Keratinocyte (primary cell): Measurements from ENCODE around the gene INPP5A. TPM values are rescaled to one million over a fixed set of nuclear protein-coding genes. Genes with fewer than 3 reads are reported as not detected.

Experiments used
- DNase-seq: peaks from one replicate; pipeline ENCODE4 v3.0.0-alpha.2; 2011; ENCODE audit warnings: low read depth, missing footprints, low spot score
- FAIRE-seq: peaks from 2 replicates; lab custom pipeline; 2011; peaks lifted over from hg19 to GRCh38; lab: Jason Lieb, UNC
- H2AFZ ChIP-seq: 2 replicates; pipeline ENCODE4 v1.6.0; 2012; ENCODE audit warnings: low read length, control low read depth, inconsistent platforms; ENCODE audit not compliant: control insufficient read depth
- H3K27ac ChIP-seq: 2 replicates; pipeline ENCODE4 v1.5.1; 2011; ENCODE audit warnings: low read length; ENCODE audit not compliant: control insufficient read depth, insufficient read depth
- H3K27me3 ChIP-seq: 3 replicates; pipeline ENCODE4 v1.6.0; 2011; ENCODE audit warnings: low read length; ENCODE audit not compliant: control insufficient read depth, insufficient read depth; ENCODE audit errors: extremely low read depth
- H3K36me3 ChIP-seq, 2 experiments: 2 replicates in 1 of 2; 3 replicates in 1 of 2; pipeline ENCODE4 v1.5.1; 2011; ENCODE audit warnings: low read length in 2 of 2, mild to moderate bottlenecking in 1 of 2; ENCODE audit not compliant: control insufficient read depth in 2 of 2, insufficient read depth in 2 of 2; ENCODE audit errors: extremely low read depth in 1 of 2
- H3K4me1 ChIP-seq: 3 replicates; pipeline ENCODE4 v1.5.1; 2011; ENCODE audit warnings: low read length; ENCODE audit not compliant: control insufficient read depth, insufficient read depth; ENCODE audit errors: extremely low read depth
- H3K4me2 ChIP-seq: 3 replicates; pipeline ENCODE4 v1.6.0; 2011; ENCODE audit warnings: low read depth, low read length; ENCODE audit not compliant: control insufficient read depth, insufficient read depth; ENCODE audit errors: extremely low read depth
- H3K4me3 ChIP-seq, 3 experiments: fragments of 200-600 bp in 1 of 3; sonication (generic) in 1 of 3; 2 replicates in 2 of 3; 3 replicates in 1 of 3; pipeline ENCODE4 v1.5.1; 2011 to 2016; ENCODE audit warnings: low read length in 3 of 3, mild to moderate bottlenecking in 3 of 3, control low read depth in 2 of 3, inconsistent platforms in 1 of 3, low read depth in 1 of 3, mixed read lengths in 1 of 3, mixed run types in 1 of 3, moderate library complexity in 1 of 3; ENCODE audit not compliant: control insufficient read depth in 2 of 3, insufficient read depth in 2 of 3; ENCODE audit errors: extremely low read depth in 1 of 3
- H3K79me2 ChIP-seq: 2 replicates; pipeline ENCODE4 v1.6.0; 2012; ENCODE audit warnings: low read length; ENCODE audit not compliant: control insufficient read depth, insufficient read depth
- H3K9ac ChIP-seq: 3 replicates; pipeline ENCODE4 v1.6.0; 2011; ENCODE audit warnings: low read length; ENCODE audit not compliant: control insufficient read depth, insufficient read depth; ENCODE audit errors: extremely low read depth
- H3K9me1 ChIP-seq: 3 replicates; pipeline ENCODE4 v1.6.0; 2011; ENCODE audit warnings: low read length; ENCODE audit not compliant: control insufficient read depth, insufficient read depth; ENCODE audit errors: extremely low read depth
- H3K9me3 ChIP-seq: 2 replicates; pipeline ENCODE4 v1.5.1; 2012; ENCODE audit warnings: low read depth, low read length; ENCODE audit not compliant: control insufficient read depth
- H4K20me1 ChIP-seq: 3 replicates; pipeline ENCODE4 v1.6.0; 2011; ENCODE audit warnings: low read length; ENCODE audit not compliant: control insufficient read depth, insufficient read depth; ENCODE audit errors: extremely low read depth
- EZH2 ChIP-seq: IDR thresholded peaks from one replicate; pipeline ENCODE4 v1.6.1; 2012; ENCODE audit warnings: inconsistent platforms, mild to moderate bottlenecking, low read length, moderate library complexity
- dilution Hi-C: fragments of 300-500 bp; cut with MboI; formaldehyde crosslinking; loops from one replicate; pipeline ENCODE4 v1.7.0; 2020; ENCODE audit warnings: low sequenced_read_pairs; ENCODE audit not compliant: extremely low pct_ligation_motif_present
- polyA plus RNA-seq, 5 experiments: library from polyadenylated mRNA; depleted of rRNA in 3 of 5; stranded (reverse) in 3 of 5; stranded (forward) in 1 of 5; unstranded in 1 of 5; fragments of >200 nt; gene quantifications; 1 replicate in 1 of 5; 2 replicates in 3 of 5; 3 replicates in 1 of 5; pipeline versions ENCODE4 v1.2.1 to v1.2.3, GENCODE V29; 2011 to 2012; ENCODE audit warnings: missing spikeins in 2 of 5, low read depth in 1 of 5, low replicate concordance in 1 of 5
- TF ChIP-seq, protein P1 (sequence below), 3 experiments: IDR thresholded peaks in 1 of 3; conservative IDR thresholded peaks in 1 of 3; optimal IDR thresholded peaks in 1 of 3; 2 replicates in 2 of 3; 3 replicates in 1 of 3; pipeline versions ENCODE3 to v1.5.1; 2011; ENCODE audit warnings: low read length in 3 of 3, mild to moderate bottlenecking in 3 of 3, moderate library complexity in 2 of 3, control low read depth in 1 of 3, inconsistent platforms in 1 of 3; ENCODE audit not compliant: insufficient read depth in 2 of 3; ENCODE audit errors: extremely low read depth in 1 of 3

The INPP5A gene
- polyA plus RNA-seq, 1 donor (not counting 4 experiments of a cell fraction or from before 2014, with no cell fraction given) = 11.2 TPM

DNA sequence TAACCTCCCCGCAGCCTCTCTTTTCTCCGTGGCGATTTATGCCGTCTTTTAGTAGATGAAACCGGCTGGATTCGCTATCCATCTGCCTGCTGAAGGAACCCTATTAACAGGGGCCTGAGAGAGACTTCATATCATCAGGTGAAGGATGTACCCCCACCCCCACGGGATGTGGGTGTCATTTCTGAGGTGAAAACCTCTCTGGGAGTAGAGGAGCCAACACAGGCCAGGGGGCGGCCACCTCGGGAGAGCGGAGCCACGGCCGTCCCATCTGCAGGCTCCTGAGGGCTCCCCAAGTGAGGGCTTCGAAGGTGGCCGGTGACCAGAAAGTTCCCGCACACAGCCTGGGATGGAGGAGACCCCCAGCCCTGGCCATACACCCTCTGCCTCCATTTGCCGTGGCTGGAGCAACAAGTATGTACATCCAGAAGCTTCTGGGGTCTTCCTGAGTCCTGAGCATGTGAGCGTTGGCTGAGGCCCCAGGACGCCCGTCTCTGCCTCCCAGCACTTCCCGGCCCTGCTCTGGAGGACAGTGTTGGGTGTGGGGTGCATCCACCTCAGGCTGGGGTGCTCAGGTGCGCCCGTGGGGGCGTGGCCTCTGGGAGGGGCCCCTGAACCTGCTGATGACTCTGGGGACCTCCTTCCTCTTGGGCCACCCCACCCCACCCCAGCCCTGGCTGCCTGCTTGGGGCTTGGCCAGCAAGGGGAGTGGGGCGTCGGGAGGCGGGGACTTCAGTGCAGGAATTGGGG is 163.7 kb downstream of the INPP5A start:
- H3K27ac ChIP-seq = no peak overlapping the region
- no peak for FAIRE-seq
- TF ChIP-seq, protein P1, sequence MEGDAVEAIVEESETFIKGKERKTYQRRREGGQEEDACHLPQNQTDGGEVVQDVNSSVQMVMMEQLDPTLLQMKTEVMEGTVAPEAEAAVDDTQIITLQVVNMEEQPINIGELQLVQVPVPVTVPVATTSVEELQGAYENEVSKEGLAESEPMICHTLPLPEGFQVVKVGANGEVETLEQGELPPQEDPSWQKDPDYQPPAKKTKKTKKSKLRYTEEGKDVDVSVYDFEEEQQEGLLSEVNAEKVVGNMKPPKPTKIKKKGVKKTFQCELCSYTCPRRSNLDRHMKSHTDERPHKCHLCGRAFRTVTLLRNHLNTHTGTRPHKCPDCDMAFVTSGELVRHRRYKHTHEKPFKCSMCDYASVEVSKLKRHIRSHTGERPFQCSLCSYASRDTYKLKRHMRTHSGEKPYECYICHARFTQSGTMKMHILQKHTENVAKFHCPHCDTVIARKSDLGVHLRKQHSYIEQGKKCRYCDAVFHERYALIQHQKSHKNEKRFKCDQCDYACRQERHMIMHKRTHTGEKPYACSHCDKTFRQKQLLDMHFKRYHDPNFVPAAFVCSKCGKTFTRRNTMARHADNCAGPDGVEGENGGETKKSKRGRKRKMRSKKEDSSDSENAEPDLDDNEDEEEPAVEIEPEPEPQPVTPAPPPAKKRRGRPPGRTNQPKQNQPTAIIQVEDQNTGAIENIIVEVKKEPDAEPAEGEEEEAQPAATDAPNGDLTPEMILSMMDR (optimal IDR thresholded peaks at IDR 0.05 in 1 of 3, IDR thresholded peaks at IDR 0.05 in 1 of 3, conservative IDR thresholded peaks at IDR 0.05 in 1 of 3; ENCODE audit: extremely low read depth in 1 of 3, insufficient read depth in 2 of 3, low read length in 3 of 3) = no peak
- TF ChIP-seq EZH2 = no peak
- no peaks in the 10 kb centered on the region for H4K20me1 ChIP-seq
- no peaks in the 10 kb centered on the region for H3K27me3 ChIP-seq
- H3K9me1 ChIP-seq = no peaks in the 10 kb centered on the region
- peaks cover 0 to 3% of the 10 kb centered on the region in 2 experiments for H3K36me3 ChIP-seq
- H3K4me2 ChIP-seq = no peak overlapping the region
- H3K4me1 ChIP-seq = no peaks in the 10 kb centered on the region
- no peaks in the 10 kb centered on the region for H3K79me2 ChIP-seq
- H2AFZ ChIP-seq = no peak overlapping the region
- dilution Hi-C loops = no loop called here
- DNase-seq = no peak
- H3K9me3 ChIP-seq = no peaks in the 10 kb centered on the region
- no peak overlapping the region for H3K9ac ChIP-seq
- H3K4me3 ChIP-seq = no peak overlapping the region

DNA sequence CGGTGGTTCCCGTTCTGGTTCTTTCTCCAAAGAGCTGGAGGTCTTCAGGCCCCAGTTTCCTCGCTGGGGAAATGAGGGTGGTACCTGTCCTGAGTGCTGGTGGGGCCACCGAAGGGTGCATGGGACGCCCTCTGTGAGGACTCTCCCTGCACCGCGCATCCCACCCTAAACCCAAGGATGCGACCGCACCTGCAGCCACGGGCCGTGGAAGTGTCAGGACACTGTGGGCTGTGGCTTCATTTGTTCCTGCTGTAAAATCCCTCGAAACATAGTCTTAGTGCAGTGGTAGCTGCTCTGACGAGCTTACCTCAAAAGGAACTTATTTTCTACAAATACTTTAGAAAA is 164.2 kb downstream of the INPP5A start:
- H3K36me3 ChIP-seq = peaks cover 0 to 3% of the 10 kb centered on the region in 2 experiments
- H3K9me1 ChIP-seq = no peaks in the 10 kb centered on the region
- DNase-seq (no peak), FAIRE-seq (no peak)
- no peaks in the 10 kb centered on the region for H3K79me2 ChIP-seq
- H2AFZ ChIP-seq = no peak overlapping the region
- no peak overlapping the region for H3K4me2 ChIP-seq
- H3K9ac ChIP-seq = no peak overlapping the region
- H4K20me1 ChIP-seq = no peaks in the 10 kb centered on the region
- H3K27me3 ChIP-seq = no peaks in the 10 kb centered on the region
- no peaks in the 10 kb centered on the region for H3K4me1 ChIP-seq
- no peaks in the 10 kb centered on the region for H3K9me3 ChIP-seq
- no peak overlapping the region for H3K4me3 ChIP-seq
- dilution Hi-C loops = no loop called here
- TF ChIP-seq, protein P1 (optimal IDR thresholded peaks at IDR 0.05 in 1 of 3, IDR thresholded peaks at IDR 0.05 in 1 of 3, conservative IDR thresholded peaks at IDR 0.05 in 1 of 3; ENCODE audit: extremely low read depth in 1 of 3, insufficient read depth in 2 of 3, low read length in 3 of 3) = no peak
- no peak for TF ChIP-seq EZH2
- H3K27ac ChIP-seq = no peak overlapping the region
